Spleen (tissue), 7 donors: Measurements from ENCODE around the gene SPN.

ENCODE experiments used
- CTCF ChIP-seq, 11 experiments: fragments of 200-600 bp in 7 of 11; fragments of 450-650 bp in 4 of 11; sonication (generic) in 4 of 11; IDR thresholded peaks in 8 of 11; conservative IDR thresholded peaks in 3 of 11; 1 replicate in 7 of 11; 2 replicates in 4 of 11; pipeline versions ENCODE4 v1.4.0 to v1.8.0; 2016 to 2021; ENCODE audit warnings: antibody characterized with exemption in 11 of 11, inconsistent platforms in 4 of 11, mild to moderate bottlenecking in 1 of 11
- POLR2A ChIP-seq, 3 donors: fragments of 450-650 bp; IDR thresholded peaks; one replicate each; pipeline ENCODE4 v1.5.1; 2017; ENCODE audit warnings: antibody characterized with exemption in 3 of 3, mild to moderate bottlenecking in 1 of 3
- donor health status: DM: no; HTN: no; CAD: no; lungs with moderate emphysema.
- donor health status: DM: no; HTN: no; CAD: no.
- donor health status: DM: no; HTN: no; CAD: no.

- TF ChIP-seq CTCF (IDR thresholded peaks at IDR 0.05 in 8 of 11, conservative IDR thresholded peaks at IDR 0.05 in 3 of 11) (no peak), POLR2A (IDR thresholded peaks at IDR 0.05) (no peak)
Measured at GRCh38 chr16:29675811-29676643, 13.0 kb downstream of the SPN start.
